PFSK-1 (cell line): ENCODE measurements around the gene WLS.

ENCODE experiments used
- FOXP2 ChIP-seq: optimal IDR thresholded peaks from 2 replicates; pipeline ENCODE3; 2011; ENCODE audit warnings: borderline replicate concordance, control low read depth, inconsistent platforms; ENCODE audit not compliant: insufficient read depth; ENCODE audit errors: extremely low read length, extremely low read depth
- POLR2AphosphoS5 ChIP-seq: IDR thresholded peaks from 2 replicates; pipeline ENCODE4 v1.6.1; 2012; ENCODE audit warnings: low read depth, mild to moderate bottlenecking, control low read depth, low read length, moderate library complexity
- SIN3A ChIP-seq: IDR thresholded peaks from 2 replicates; pipeline ENCODE4 v1.6.1; 2012; ENCODE audit warnings: mild to moderate bottlenecking, low read length, moderate library complexity, borderline replicate concordance; ENCODE audit not compliant: insufficient read depth
- TAF1 ChIP-seq: IDR thresholded peaks from 2 replicates; pipeline ENCODE4 v1.6.1; 2012; ENCODE audit warnings: low read length, control low read depth, borderline replicate concordance; ENCODE audit not compliant: insufficient read depth
- TF ChIP-seq, protein P1 (sequence below), 2 experiments: IDR thresholded peaks; 2 replicates each; pipeline versions ENCODE4 v1.6.1 to v1.8.0; 2011 to 2012; ENCODE audit warnings: low read depth in 2 of 2, low read length in 2 of 2, control low read depth in 1 of 2, inconsistent platforms in 1 of 2, mild to moderate bottlenecking in 1 of 2, moderate library complexity in 1 of 2; ENCODE audit not compliant: insufficient read depth in 1 of 2

The WLS gene

DNA sequence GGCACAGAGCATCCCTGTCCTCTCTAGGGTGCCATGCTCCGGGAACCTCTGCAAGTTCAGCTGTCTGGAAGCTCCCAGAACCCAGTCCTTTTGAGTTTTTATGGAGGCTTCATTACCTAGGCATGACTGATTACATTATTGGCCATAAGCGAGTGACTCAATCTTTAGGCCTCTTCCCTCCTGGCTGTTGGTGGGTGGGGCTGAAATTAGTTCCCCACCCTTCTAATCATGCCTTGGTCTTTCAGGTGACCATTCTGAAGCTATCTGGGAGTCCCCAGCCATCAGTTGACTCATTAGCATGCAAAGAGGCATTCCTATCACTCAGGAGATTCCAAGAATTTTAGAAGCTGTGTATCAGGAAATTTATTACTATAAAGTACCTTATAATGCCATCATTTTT, 46.6 kb downstream of the WLS start:
- TF ChIP-seq POLR2AphosphoS5, result no peak
- no peak for TF ChIP-seq FOXP2
- no peak for TF ChIP-seq TAF1
- TF ChIP-seq, protein P1, sequence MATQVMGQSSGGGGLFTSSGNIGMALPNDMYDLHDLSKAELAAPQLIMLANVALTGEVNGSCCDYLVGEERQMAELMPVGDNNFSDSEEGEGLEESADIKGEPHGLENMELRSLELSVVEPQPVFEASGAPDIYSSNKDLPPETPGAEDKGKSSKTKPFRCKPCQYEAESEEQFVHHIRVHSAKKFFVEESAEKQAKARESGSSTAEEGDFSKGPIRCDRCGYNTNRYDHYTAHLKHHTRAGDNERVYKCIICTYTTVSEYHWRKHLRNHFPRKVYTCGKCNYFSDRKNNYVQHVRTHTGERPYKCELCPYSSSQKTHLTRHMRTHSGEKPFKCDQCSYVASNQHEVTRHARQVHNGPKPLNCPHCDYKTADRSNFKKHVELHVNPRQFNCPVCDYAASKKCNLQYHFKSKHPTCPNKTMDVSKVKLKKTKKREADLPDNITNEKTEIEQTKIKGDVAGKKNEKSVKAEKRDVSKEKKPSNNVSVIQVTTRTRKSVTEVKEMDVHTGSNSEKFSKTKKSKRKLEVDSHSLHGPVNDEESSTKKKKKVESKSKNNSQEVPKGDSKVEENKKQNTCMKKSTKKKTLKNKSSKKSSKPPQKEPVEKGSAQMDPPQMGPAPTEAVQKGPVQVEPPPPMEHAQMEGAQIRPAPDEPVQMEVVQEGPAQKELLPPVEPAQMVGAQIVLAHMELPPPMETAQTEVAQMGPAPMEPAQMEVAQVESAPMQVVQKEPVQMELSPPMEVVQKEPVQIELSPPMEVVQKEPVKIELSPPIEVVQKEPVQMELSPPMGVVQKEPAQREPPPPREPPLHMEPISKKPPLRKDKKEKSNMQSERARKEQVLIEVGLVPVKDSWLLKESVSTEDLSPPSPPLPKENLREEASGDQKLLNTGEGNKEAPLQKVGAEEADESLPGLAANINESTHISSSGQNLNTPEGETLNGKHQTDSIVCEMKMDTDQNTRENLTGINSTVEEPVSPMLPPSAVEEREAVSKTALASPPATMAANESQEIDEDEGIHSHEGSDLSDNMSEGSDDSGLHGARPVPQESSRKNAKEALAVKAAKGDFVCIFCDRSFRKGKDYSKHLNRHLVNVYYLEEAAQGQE (IDR thresholded peaks at IDR 0.05; ENCODE audit: insufficient read depth in 1 of 2, low read depth in 2 of 2, low read length in 2 of 2), result no peak
- no peak for TF ChIP-seq SIN3A

DNA sequence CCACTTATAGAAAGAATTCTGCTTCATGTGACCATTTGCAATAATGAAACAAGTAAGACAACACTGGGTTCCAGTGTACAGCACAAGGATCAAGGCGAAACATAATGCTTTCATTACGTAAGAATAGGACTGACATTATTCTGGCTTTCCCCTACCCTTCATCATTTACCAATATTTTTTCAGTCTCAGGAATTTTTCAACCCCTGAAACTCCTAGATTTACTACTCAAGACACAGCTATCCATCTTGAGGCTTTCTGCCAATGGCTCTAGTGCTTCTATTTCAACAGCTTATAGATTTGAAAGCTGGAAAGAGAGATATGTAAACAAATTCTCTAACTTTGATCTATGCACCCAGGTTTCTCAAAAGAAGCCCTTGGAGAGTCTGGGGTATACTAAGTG, 48.4 kb downstream of the WLS start:
- no peak for TF ChIP-seq TAF1

DNA sequence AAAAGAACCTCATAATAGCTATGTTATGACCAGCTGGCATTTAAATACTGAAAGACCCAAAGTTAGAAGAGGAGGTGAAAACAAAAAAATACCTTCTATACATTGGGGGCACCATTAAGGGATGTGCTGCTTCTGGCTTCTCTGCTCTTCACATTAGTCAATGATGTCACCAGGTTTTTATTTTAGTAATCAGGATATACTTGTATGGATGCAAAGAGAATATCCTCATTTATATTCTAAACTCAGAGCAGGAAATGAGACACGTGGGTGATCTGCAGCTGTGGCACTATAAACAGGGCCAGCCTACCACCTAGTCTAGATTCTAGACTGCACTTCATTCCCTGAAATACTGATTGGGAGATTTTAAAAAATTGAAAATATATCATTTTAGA, 51.2 kb downstream of the WLS start:
- TF ChIP-seq TAF1 (no peak), SIN3A (no peak)
- TF ChIP-seq, protein P1 (IDR thresholded peaks at IDR 0.05; ENCODE audit: insufficient read depth in 1 of 2, low read depth in 2 of 2, low read length in 2 of 2), result no peak

DNA sequence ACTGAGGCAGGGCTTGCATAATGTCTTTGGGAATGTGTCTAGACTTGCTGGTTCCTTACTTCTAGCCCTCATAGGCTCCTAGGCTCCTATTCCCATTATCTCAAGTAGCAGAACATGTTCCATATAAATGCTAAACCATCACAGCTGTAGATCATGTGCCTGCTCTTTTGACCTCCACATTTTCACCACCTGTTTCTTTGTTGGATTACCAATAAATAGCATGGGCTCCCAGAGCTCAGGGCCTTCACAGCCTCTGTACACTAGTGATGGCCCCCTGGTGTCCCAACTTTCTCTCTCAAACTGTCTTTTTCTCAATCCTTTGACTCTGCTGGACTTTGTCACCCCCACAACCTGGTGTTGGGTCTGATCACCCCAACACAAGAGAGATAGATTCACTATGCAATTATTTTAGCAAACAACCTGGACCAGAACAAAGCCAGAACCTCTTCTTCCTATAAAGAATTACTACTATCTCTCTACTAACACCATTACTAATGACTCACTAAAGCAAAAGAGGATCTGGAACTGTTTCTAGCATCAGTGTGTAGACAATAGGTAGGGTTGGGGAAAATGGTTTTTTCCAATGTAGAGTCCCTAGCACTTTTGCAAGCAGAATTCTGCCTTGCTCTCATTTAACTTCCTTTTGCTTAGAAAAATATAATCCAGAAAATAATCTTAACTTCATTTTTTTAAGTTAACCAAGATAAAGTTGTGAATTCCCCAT, 51.7 kb downstream of the WLS start:
- TF ChIP-seq FOXP2 (no peak), TAF1 (no peak), POLR2AphosphoS5 (no peak), SIN3A (no peak)
- TF ChIP-seq, protein P1 (IDR thresholded peaks at IDR 0.05; ENCODE audit: insufficient read depth in 1 of 2, low read depth in 2 of 2, low read length in 2 of 2), result no peak

DNA sequence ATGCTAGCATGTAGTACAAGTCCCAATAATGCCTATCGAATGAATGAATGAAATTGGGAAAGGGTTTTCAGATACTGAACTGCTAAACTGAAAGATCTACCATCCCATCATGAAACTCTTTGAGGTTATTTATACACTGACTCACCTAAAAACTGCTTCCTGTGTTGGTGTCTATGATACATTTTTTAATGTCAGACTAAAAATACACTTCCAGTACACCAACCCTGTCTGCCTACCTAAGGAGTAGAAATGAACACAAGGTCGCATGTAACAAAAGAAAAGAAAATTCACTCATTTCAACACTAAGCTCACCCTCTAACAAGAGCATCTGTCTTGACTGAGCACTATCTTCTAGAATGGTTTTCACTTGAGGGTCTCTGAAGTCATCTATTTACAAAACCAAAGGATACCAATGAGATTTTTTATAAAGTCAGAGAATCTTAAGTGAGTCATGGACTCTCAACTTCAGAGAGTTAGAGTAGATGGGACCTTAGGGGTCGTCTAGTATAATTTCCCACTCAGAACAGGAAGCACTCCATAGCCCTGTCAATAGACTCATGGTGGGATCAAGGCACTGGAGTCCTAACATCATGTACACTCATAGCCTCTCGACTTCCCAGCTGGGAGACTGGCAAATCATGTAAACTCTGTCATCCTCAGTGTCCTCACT, 53.4 kb downstream of the WLS start:
- no peak for TF ChIP-seq FOXP2
- TF ChIP-seq SIN3A, result no peak
- no peak for TF ChIP-seq POLR2AphosphoS5
- TF ChIP-seq TAF1, result no peak
- TF ChIP-seq, protein P1 (IDR thresholded peaks at IDR 0.05; ENCODE audit: insufficient read depth in 1 of 2, low read depth in 2 of 2, low read length in 2 of 2), result no peak
